ENCODE results near the gene SLC17A1.

Gene SLC17A1, protein sequence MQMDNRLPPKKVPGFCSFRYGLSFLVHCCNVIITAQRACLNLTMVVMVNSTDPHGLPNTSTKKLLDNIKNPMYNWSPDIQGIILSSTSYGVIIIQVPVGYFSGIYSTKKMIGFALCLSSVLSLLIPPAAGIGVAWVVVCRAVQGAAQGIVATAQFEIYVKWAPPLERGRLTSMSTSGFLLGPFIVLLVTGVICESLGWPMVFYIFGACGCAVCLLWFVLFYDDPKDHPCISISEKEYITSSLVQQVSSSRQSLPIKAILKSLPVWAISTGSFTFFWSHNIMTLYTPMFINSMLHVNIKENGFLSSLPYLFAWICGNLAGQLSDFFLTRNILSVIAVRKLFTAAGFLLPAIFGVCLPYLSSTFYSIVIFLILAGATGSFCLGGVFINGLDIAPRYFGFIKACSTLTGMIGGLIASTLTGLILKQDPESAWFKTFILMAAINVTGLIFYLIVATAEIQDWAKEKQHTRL

DNA sequence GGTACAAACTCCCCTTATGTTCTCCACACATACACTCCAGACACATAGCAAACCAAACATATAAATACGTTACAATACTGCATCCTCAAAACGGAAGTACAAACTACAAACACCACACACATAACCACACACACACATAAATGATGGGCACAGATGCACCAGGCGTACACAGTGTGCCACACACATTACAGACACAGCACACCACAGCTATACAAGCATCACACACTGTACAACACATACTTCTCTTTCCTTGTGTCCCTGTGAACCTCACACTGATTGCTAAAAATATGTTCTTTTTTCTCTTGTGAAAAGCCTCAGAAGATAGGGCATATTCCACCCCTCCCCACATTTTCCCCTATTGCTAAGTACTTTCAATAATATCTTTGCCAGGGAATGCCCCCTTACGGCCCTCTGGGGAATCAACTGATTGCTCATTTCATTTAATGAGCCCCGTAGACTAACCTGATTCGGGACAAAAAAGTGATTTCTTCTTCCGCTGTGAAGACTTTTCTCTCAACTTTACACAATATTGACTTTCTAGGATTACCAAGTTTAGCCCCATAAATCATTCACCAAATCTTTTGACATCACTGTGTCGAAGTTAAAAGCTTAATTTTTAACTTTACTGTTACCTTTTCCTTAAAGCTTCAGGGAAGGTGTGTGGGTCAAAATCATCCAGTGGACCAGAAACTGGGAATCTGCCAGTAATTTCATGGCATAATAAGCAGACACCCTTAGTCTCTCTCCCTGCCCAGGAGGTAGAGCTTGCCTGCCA, at the start of gene SLC17A1:
SLC17A1 (minus strand) TSS at position 521 of the 775 bp plus-strand sequence. CDS start 1,495 bp downstream, outside the sequence.
- DNase-seq: no peak

DNA sequence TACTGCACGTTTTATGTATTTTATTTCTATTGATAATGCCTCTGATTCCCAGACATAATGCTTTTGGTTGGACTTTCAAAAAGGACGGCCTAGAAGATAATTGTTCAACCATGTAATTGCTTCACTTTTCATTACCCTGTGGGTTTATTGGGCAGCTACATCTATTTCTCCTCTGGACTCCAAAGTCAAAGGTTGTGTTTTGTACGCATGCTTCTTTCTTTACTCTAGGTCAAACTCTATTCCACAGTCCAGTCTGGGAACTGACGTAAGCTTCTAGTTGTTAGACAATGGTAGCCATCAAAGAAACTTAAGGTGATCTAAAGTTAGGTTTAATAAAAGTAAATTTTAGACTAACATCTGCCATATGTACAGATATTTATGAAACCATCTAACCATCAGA, 48.7 kb upstream of the SLC17A1 start:
- no peak for DNase-seq

DNA sequence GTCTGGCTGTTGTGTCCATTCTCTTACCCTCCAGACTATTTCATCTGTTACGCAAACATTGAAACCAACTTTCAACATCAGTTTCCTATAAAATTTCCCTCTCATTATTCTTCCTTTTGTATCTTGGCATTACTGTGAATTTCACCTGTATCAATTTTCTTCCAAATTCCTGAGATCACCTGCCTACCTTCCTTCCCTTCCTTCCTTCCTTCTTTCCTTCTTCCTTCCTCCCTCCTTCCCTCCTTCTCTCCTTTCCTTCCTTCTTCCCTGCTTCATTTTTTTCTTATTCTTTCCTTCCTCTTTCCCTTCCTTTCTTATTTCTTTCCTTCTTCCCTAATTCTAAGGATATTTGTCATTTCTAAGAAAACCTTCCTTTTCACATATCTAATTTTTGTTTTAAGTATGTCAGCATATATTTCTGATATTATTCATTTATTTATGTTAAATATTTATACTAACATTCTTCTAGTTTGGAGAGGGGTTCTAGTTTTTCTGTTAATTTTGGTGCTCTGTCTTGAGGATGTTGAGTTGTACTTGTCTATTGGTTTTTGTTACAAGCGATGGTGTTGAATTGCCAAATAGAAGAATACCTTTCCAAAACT, 47.0 kb upstream of the SLC17A1 start:
- no peak for DNase-seq

DNA sequence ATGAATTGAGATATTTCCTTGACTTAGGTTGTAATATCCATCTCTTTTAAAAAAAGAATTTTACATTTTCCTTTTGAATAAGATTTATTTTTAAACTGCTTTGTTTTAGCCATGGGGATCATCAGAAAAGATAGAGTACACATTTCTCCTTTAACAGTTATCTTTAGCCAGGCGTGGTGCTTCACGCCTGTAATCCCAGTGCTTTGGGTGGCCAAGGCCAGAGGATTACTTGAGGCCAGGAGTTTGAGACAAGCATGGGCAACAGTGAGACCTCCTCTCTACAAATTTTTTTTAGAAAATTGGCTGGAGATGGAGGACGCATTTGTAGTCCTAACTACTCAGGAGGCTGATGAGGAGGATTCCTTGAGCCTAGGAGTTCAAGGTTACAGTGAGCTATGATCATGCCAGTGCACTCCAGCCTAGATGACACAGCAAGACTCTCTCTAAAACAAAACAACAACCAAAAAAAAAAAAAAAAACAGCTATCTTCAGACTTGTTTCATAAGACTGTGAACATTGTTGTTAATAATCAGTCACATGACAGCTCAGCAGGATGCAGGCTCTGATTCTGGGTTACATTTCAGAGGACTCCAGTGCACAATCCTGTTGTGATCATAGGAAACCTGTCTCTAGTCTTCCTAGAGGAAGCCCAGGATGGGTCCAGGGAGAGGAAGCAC, 44.2 kb upstream of the SLC17A1 start:
- DNase-seq: no peak

DNA sequence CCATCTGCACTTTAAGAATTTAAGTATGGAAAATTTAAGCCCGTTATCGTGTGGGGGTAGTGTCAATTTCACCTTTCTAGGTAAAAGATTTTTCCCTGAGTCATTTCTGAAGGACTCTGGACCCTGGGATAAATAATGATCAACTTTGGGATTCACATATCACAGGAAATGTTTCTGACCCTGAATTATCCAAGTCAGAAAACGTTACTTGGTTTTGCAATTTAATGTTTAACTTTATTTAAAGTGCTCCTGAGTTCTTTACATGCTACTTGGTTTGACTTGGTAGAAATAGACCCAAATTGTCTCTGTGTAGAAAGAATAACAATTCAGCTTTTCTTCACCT, 43.7 kb upstream of the SLC17A1 start:
- no peak for DNase-seq

DNA sequence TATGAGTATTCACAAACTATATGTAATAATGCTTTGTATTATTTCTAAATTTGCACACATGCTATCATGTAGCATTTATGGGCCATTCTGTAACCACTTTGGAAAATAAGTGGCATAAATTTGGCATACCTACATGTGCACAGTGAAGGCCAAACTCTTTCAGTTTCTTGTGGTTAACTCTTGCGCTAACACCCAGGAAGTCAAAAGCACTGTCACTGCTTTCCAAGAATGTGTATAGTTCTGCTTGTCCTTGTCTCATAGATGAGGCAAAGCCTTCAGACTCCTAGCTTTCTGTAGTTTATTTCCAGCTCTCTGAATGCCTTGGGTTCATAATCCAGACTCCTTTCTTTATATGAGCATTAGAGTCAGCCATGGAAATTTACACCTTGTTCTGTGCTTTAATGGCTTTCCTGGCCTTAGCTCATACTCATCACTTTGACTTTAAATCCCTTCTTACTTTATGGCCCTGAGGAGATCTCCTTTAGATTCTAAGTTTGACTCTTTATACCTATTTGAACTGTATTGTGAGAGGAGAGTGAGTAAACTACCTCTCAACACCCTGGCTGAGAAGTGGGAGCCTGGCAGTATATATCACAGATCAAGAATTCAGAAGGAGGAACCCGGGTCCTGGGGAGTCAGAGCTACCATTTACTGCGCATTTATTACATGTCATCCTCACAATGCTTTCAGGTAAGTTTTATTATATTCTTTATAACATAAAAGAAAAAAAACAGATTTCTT, 43.1 kb upstream of the SLC17A1 start:
- DNase-seq: no peak

DNA sequence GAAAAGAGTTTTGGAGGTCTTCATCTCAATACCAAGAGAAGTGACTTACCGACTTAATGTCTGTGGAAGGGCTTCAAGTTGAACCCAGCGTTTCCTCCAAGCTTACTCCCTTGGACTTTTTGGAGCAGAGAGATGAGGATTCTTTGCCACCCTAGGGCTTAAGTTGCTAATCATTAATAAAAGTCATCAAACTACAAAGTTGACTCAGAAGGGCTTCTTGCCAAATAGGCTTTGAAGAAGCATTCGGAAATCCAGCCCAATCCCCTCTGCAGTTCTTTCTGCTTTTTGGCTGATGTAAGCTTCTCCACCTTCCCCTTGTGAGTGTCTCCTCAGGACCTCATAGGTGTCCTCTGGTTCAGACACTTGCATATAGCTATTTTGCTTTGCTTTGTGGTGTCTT, 42.3 kb upstream of the SLC17A1 start, which contains the start of gene SLC17A3:
SLC17A3 (minus strand) TSS at position 126 of the 400 bp plus-strand sequence. CDS start 5,856 bp downstream, outside the sequence.
- DNase-seq: no peak

DNA sequence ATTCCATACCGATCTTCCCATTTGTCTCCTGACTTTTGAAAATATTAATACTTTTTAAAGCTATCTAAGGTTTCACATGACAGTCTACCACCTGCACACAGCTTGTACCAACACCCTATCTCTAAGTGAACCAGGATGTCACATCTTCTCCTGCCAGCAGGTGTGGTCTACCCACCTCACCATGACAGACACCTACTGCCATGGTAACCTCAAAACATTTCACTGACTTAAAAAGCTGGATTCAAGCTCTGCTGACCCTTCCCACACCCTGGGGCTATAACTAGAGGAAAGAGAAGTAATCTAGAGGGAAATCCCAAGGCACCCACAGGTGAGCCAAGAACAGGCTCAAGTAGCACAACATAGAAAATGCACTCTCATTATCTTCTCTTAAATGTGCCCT, 41.0 kb upstream of the SLC17A1 start:
- DNase-seq: no peak

DNA sequence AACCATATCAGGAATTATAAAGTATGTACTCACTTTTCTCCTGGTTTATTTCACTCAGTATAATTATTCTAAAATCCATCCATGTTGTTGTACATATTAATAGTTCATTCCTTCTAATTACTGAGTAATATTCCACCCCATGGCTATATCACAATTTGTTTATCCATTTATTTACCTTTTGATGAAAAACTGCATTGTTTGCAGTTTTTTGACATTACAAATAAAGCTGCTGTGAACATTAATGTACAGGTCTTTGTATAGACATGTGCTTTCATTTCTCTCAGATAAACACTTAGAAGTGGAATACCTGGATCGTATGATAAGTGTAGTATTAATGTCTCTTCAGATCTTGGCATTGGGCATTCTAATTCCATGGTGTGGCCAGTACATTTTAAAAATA, 38.0 kb upstream of the SLC17A1 start:
- no peak for DNase-seq

DNA sequence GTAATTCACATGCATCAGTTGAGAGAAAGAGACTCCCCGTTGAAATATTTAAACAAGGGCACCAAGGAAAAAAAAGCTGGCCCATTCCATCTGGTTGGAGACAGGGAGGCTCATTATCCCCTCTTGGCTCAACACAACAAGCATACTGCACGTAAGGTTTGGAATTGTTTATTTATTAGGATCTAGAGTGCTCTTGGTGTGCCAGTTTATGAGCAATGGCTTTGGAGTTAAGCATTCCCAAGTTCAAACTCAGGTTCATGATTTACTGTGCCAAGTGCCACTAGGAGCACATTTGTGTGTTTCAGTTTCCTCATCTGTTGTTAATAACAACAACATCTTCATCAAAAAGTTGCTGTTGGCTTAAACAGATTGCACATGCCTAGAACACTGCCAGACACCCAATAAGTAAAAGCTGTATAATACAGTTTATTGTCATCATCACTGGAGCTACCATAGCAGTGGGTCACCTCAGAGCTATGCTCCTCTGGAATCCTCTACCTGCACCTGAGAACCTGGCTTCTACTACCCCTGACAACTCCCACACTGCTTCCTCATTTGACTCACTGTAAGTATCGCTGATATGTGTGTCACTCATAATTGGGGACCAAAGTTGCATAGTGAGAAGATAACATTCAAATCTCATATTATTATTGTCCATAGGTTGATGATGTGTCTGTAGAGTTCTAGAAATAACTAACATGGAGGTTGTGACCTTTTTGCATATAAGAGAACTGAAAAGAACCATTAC, 36.8 kb upstream of the SLC17A1 start:
- DNase-seq: no peak

DNA sequence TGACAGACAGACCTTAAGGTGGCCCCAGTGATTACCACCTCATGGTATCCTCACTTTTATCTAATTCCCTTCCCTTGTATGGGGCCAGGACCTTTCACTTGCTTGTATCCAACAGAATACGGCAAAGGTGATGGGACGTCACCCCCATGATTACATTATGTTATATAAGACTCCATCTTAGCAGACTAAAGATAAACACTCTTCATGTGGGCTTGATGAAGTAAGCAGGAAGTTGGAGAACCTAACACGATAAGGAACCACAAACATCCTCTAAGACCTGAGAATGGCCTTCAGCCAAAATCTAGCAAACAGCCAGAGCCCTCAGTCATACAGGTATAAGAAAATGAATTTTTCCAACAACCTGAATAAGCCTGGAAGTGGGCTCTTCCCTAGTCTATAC, 34.2 kb upstream of the SLC17A1 start:
- no peak for DNase-seq

DNA sequence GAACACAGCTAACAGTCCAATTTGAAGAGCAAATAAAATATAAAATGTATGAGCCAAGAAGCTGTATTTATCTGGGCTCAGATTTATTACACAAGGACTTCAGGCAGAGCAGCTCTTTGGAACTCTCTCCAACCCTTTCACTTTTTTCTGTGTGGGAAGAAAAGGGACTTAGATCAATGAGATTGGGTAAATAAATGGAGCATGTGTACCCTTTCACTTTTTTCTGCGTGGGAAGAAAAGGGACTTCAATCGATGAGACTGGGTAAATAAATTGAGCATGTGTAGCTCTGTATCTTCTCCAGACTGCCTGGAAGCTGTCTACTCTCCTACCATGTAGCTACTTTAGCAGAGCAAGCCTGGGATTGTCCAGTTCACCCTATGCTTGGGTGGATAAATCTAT, 31.5 kb upstream of the SLC17A1 start:
- no peak for DNase-seq

DNA sequence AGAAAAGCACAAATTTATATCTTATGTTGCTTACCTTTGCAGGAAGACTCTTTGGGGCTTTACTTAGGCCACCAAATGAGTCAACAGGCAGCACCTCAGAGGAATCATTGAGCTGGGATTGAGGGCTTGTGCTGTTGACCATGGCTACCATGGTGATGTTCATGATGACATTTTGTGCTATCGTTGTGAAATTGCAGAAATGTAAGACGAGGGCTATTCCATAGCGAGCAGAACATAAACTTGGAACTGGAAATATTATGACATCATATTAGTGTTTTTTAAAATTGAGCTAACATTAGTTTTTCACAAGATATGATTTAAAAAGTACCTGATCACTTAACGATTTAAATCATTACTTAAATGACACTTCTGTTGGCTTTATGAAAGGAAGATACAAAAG, 30.3 kb upstream of the SLC17A1 start:
- DNase-seq: no peak

DNA sequence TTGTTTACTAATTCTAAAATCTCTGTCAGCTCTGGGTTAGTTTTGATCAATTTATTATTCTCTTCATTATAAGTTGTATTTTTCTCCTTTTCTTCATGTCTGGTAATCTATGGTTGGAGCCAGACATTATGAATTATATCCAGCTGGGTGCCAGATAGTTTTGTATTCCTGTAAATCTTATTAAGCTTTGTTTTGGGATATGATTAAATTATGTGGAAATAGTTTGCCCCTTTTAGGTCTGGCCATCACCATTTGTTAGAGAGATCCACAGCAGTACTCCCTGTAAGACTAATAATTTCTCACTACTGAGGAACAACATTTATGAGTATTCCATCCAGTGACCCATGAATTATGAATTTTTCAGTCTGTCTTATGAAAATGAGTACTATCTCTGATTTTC, 20.9 kb upstream of the SLC17A1 start:
- DNase-seq: no peak

DNA sequence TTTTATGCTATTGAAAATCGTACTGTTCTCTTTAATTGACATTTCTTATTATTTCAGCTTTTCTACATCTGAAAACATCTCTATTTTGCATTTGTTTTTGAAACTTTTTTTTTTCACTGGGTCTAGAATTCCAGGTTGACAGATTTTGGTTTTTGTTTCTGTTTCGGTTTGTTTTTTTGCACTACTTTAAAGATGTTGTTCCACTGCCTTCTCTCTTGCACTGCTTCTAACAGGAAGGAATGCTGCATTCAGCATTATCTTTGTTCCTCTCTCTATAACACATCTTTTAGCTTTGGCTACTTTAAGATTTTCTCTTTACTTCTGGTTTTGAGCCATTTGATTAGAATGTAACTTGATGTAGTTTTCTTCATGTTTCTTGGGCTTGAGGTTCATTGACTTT, 20.1 kb upstream of the SLC17A1 start:
- DNase-seq: no peak

DNA sequence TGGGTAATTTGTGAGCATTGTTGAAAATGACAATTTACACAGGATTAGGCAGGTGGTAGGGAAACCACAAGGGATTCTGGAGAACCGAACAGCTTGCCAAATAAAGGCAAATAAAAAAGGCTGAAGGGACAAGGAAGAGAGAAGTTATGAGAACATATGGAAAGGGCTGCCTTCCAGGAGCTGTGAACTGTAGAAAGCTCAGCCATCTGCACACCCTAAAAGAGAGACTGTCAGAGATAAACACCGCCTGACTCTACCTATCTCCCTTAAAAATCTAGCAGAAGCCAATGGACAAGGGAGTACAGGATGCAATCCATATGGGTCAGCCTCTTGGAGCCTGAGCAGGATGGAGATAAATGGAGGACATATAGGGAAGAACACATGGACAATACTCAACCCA, 12.7 kb upstream of the SLC17A1 start:
- no peak for DNase-seq

DNA sequence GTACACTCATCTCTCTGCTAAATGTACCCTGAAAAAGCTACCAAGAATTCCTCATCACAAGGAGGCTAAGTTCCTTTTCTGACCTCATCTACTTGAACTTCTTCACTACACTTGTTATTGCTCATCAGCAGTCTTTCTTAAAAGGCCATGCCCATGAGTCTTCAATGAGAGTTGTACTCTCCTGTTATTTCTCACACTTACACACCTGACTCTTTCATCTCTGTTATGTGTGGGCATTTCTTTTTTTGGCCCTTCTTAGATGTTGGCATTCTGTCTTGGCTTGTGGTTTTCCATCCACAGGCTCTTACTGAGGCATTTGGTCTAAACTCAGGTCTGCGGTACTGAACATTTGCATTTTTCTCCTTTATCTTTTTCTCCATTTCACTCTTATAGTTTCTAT, 10.7 kb upstream of the SLC17A1 start:
- no peak for DNase-seq

DNA sequence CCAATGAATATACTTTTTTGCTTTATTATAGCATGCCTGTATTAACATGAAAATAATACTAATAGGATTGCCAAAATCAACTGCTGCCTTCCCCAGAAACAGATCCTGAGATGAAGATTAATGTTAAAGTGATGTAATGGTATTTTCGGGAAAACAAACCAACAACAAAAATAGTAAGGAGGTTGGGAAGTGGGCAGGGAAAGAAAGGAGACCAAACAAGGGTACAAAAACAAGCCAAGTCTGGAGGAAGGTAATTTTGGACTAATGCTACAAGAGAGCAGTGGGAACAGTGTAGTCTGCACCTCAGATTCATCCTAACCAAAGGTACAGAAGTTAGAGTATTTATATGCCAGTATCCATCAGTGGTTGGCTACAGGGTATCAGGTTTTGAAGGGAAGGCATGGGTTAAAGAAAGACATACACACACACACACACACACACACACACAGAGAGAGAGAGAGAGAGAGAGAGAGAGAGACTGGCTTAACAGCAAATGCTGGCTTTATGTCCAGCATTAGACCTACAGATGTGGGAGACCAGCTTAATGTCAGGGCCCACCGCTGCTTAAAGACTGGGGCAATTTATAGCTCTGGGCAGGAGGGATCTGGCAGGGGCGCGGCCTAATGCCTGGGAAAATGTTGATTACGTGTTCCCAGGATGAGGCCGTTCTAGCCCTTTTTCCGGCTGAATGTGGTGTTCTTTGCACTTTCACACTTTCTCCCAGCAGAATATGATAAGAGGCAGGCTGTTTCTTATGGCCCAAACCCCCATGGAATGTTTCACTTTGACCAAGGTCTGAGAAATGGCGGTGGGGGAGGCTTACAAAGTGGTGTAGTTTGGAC, 3.8 kb upstream of the SLC17A1 start:
- no peak for DNase-seq

DNA sequence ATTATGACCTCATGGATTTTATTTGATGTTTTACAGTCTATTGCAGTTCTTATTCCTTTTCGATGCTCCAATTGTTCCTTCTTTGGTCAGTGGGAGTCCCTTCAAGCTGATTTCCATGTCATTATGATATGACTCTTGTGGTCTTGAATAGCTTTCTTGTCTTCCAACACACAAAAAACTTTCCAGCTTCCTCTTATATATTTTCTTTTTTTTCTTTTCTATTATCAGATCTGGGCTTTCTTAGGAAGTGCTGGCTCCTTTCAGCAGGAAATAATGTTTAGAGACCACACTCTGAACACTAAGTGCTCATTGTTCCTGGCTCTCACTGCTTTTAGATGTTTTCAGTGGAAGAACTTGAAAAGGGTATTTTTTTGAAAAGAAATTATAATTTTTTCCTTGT, 3.1 kb upstream of the SLC17A1 start:
- no peak for DNase-seq

DNA sequence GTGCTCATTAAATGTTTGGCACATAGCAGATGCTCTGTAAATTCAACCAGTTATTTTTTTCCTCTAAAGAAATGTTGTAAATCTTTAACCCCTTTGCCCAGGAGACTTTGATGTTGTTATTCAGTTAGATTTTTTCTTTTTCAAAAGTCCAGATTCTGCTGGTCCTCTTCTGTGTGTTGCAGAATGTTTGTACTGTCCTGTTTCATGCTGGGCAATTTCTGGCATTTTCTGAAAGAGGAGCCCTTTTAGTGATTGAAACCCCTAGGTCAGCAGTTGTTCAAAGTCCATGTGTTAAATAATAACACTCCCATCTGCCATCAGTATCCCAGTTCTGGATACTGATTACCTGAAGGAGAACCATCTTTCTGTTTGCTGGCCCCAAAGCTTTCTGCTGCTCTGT, 1.3 kb upstream of the SLC17A1 start:
- no peak for DNase-seq

DNA sequence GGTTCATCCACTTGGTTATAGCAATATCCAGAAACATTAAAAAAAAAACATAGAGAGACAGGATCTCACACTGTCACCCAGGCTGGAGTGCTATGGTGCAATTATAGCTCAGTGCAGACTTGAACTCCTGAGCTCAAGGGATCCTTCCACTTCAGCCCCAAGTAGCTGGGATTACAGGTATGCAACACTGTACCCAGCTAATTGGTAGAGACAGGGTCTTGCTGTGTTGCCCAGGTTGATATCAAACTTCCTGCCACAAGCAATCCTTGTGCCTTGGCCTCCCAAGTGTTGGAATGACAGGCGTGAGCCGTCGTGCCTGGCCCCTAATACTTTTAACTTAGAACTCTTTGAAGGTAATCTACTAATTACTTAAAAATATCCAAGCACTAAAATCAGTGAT, 818 bp upstream of the SLC17A1 start:
- DNase-seq: no peak
